ENCODE data around the gene CD80.
"Not testable (repeated sequence)": the region's sequence is repeated elsewhere in the genome, so short reads cannot be mapped to it uniquely, and the experiment has no call there.

Gene CD80

GRCh38 chr3:119580067-119580760 lies 20.8 kb upstream of the CD80 start:
- no peak for DNase-seq

- no peak for DNase-seq
Measured at GRCh38 chr3:119579366-119580066, 20.1 kb upstream of the CD80 start, which contains the start of gene ADPRH. Gene ADPRH (plus strand): TSS chr3:119579492. CDS start chr3:119582170, 2,678 bp downstream.

- DNase-seq = no peak
Measured at GRCh38 chr3:119575507-119575906, 16.1 kb upstream of the CD80 start.

GRCh38 chr3:119571688-119572087 lies 12.3 kb upstream of the CD80 start:
- no peak for DNase-seq

- no peak for DNase-seq
Measured at GRCh38 chr3:119571230-119571629, 11.8 kb upstream of the CD80 start.

GRCh38 chr3:119570229-119570628 lies 10.8 kb upstream of the CD80 start:
- no peak for DNase-seq

GRCh38 chr3:119569156-119569555 lies 9.7 kb upstream of the CD80 start:
- DNase-seq = no peak

GRCh38 chr3:119563334-119563733 lies 3.9 kb upstream of the CD80 start:
- not testable (repeated sequence) for DNase-seq

- no peak for DNase-seq
Measured at GRCh38 chr3:119562307-119562961, 3.0 kb upstream of the CD80 start.

- DNase-seq = no peak
Measured at GRCh38 chr3:119560160-119560559, 746 bp upstream of the CD80 start.

- no peak for DNase-seq
Measured at GRCh38 chr3:119558626-119559317, 642 bp downstream of the CD80 start.

GRCh38 chr3:119557877-119558269 lies 1.5 kb downstream of the CD80 start:
- no peak for DNase-seq

GRCh38 chr3:119557192-119557876 lies 2.1 kb downstream of the CD80 start:
- DNase-seq = no peak

- DNase-seq = no peak
Measured at GRCh38 chr3:119555929-119556328, 3.5 kb downstream of the CD80 start.

- DNase-seq = no peak
Measured at GRCh38 chr3:119555309-119555735, 4.1 kb downstream of the CD80 start.

- DNase-seq = no peak
Measured at GRCh38 chr3:119553823-119554415, 5.5 kb downstream of the CD80 start.

- not testable (repeated sequence) for DNase-seq
Measured at GRCh38 chr3:119552928-119553327, 6.5 kb downstream of the CD80 start.

GRCh38 chr3:119551598-119551997 lies 7.8 kb downstream of the CD80 start:
- no peak for DNase-seq

- DNase-seq = no peak
Measured at GRCh38 chr3:119550192-119550910, 9.1 kb downstream of the CD80 start.

- no peak for DNase-seq
Measured at GRCh38 chr3:119548341-119548740, 11.1 kb downstream of the CD80 start.

GRCh38 chr3:119547227-119547626 lies 12.2 kb downstream of the CD80 start:
- DNase-seq = no peak

GRCh38 chr3:119543147-119543546 lies 16.3 kb downstream of the CD80 start:
- DNase-seq = no peak

Data from NCI-H1417 treated with DMSO at 0.1 percent for 48 hours (cell line).